ENCODE measurements around the gene PAQR5.
A peak's percentile ranks its signal among the peaks of the same experiment; 100 is the strongest.

The PAQR5 gene

GRCh38 chr15:69394556-69395282 lies 96.0 kb downstream of the PAQR5 start:
- peak; percentile 89 for DNase-seq

GRCh38 chr15:69395460-69395859 lies 96.7 kb downstream of the PAQR5 start:
- DNase-seq: no peak

- no peak for DNase-seq
Observed at GRCh38 chr15:69395991-69396390, 97.3 kb downstream of the PAQR5 start.

DNA sequence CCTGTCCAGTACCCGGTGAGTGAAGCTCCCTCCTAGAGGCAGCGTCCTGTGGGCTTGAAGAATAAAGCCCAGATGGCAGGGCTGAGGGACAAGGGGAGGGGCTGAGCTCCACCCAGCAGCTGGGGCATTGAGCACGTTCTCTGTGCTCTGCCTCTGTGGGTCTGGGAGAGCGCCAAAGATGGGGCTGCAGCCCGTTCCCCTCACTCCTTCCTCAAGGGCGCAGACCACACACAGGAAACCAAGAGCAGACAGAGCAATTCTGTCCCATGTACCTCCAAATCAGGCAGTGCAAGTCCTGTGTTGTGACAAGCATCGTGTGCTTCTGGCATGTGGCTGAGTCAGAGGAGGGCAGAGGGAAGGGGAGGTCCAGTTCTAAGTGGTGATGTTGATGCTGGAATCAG lies 99.8 kb downstream of the PAQR5 start:
- no peak for DNase-seq

DNA sequence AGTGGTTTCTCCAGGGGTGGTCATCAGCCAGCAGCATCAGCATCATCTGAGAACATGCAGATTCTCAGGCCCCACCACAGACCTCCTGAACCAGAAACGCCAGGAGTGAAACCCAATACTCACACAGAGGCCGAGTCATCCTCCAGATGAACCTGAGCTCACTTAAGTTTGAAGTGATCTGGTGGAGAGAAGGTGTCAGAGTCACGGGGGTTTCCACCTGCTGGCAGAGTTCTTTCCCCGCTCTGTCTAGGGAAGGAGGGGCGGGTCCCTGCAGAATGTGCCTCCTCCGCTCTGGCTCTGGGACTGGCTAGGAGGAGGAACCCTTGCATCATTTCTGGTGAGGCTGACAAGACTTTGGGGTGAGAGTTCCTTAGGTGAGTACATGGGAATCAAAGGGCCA lies 102.1 kb downstream of the PAQR5 start:
- DNase-seq: peak; percentile 11

- no peak for DNase-seq
Observed at GRCh38 chr15:69402816-69403215, 104.1 kb downstream of the PAQR5 start.

- no peak for DNase-seq
Observed at GRCh38 chr15:69403594-69403993, 104.9 kb downstream of the PAQR5 start.

DNA sequence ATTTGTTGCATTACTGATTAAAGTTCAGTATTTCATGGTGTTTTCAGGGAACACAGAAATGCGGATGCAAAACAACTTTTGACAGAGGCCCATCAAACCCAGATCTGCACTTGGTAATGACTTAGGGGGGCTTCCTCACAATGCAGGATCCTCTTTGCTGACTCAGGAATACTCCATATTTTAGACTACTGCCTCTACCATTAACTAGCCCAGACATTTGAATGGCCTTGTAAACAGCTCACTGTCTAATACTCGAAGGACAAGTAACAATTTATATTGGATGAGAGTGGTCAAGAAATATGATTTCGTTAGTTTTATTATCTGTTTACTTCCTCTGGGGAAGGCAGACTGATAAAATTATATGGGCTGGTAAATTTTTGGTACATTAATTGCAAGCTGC lies 106.4 kb downstream of the PAQR5 start:
- DNase-seq: no peak

- DNase-seq: no peak
Observed at GRCh38 chr15:69407719-69408400, 109.1 kb downstream of the PAQR5 start.

GRCh38 chr15:69408841-69409240 lies 110.1 kb downstream of the PAQR5 start:
- no peak for DNase-seq

DNA sequence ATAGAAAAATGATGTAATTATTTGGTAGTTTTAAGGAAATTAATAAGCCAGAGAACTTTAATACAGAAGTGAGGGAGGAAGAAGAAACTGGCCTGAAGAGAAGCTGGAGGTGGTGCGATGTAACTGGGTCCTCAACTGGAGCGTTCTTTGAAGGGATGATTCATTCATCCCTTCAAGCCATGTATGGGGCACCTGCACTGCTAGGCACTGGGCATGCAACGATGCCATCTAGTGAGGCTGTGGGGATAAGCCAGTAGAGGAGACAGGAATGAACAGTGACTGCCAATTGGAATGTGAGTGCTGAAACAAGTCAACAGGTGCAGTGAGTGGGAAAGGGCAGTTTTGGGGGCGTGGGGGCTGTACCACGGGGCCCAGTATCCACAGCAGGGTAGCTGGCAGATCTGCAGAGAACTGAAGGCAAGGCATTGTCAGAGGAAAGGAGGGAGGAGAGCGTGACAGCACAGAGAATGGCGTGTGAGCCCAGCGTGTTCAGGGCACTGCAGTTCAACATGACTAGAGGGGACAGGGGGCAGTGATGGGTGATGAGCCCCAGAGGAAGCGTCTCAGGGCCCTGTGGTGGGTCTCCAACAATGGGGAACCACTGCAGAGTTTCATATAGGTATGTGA lies 111.6 kb downstream of the PAQR5 start:
- peak; percentile 13 for DNase-seq

DNA sequence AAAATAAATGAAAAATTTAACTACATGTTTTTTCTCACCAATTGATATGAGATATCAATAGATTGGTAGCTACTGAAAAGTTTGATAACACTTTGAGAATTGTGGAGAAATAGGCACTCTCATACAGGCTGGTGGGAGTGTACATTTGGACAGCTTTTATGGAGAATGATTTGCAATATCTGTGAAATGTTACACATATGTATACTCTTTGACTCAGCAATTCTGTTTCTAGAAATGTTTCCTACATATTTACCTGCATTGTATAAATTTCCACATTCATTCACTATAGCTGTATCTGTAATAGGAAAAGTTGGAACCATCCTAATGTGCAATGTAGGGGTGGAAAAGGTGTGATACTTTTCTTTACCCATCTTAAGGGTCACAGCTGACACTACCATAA lies 113.6 kb downstream of the PAQR5 start:
- DNase-seq: no peak

DNA sequence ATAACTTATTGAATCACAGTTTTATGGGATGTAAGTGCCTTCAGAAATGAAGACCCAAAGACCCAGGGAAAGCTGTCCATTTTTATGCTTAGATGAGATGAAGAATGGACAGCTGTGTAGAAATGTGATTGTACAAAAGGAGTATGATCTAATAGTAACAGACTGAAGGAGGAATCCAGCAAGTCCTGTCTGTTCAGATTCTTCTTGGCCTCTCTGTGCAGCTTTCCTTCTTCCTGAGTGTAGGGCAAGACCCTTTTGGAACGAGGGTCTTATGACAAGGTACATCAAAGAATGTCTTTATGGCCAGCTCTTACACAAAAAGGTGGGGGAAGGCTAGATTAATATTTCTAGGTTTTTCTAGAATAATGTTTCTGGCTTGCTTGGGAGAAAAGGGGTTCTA lies 114.0 kb downstream of the PAQR5 start:
- DNase-seq: no peak

DNA sequence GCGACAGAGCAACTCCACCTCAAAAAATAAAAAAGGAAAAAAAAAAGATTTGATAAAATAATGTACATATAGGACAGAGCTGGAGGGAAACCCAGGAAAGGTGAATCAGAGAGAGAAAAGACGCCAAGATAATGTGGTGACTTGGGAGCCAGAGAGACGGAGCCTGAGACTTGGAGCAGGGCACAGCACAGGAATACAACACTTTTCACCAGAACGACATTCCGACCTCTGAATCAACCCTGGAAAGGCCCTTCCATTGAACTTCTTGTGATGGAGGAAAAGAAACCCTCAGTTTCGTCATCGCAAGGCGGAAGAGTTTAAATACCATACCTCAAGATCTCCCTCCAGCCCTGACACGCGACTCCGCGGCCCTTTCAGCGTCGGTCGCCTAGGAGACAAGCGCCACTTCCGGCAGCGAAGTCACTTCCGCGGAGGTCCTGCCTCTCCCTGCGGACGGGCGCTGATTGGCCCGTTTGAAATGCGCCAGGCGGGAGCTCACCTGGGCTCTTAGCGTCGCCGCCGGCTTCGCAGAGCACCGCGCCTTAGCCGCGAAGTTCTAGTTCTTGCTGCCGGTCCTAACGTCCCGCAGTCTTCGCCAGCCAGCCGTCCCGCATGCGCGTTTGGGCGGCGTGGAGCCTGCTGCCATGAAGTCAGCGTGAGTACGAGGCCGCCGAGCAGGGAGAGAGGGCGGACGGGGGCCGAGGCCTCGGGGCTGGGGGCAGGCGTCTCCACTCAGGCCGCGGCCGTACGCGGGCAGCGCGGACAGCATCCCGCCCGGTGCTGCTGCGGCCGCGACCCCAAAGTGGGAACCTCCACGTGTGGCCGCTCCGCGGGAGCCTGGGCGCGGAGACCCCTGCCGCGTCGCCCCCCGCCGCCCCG lies 115.3 kb downstream of the PAQR5 start, which contains the start of gene KIF23:
Gene KIF23, plus strand, starts transcription at position 528 of the 879 bp plus-strand sequence. Its CDS starts 117 bp downstream, at position 645.
- peak; percentile 91 for DNase-seq

DNA sequence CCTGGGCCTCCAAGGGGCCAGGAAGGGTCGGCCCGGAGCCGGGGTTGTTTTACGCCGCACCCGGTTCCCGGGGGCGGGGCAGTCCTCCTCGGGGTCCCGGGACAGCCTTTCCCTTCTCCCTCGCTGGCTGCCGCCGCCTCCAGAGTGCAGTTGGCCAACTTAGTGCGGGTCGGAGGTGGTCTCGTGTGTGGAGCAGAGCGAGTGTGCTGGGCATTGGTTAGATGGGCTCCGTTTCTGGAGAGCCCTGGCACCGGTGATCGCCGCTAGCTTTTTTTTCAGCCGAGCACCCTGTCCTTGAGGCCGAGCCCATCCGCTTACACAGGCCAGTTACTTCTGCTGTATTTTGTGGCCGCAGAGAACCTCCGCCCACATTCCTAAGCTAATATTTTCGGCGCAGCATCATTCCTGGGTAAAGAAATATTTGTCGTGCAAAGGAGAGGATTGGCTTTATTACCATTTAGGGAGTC lies 116.0 kb downstream of the PAQR5 start:
- DNase-seq: peak; percentile 9

DNA sequence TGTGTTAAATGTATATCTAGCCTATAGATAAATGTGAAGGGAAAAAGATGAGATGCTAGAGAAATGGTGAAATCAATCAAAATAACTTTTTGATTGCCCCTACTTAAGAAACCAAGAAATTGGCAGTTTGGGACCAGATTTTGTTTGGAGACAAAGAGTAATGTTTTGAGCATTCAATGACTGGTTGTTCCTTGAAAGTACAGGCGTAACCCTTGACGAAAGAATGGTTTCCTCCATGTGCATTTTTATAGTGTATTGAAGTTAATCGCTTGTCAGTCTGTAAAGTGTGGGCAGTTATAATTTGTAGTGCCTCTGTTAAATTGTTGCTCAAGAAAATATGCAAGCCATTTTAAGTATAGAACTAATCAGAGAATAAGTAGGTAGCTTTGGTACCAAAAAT lies 116.7 kb downstream of the PAQR5 start:
- no peak for DNase-seq

DNA sequence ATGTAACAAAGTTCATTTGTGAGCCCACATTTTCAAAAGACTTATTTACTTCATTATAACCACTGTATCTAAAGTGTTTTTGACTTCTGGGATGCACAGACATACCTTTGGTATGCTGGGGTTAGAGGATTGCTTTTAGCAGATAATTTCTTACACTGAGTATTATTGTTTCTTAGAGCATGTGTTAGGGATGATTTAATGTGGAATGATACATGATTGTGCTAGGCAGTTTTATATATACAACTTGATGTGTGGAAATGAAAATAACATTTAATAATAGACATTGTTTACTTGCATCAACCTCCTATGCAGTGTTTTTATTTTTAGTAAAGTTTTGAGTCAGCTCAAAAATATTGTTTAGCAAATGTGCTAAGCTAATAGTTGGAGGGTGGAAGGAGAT lies 118.9 kb downstream of the PAQR5 start:
- no peak for DNase-seq

- no peak for DNase-seq
Observed at GRCh38 chr15:69421498-69421897, 122.8 kb downstream of the PAQR5 start.

DNA sequence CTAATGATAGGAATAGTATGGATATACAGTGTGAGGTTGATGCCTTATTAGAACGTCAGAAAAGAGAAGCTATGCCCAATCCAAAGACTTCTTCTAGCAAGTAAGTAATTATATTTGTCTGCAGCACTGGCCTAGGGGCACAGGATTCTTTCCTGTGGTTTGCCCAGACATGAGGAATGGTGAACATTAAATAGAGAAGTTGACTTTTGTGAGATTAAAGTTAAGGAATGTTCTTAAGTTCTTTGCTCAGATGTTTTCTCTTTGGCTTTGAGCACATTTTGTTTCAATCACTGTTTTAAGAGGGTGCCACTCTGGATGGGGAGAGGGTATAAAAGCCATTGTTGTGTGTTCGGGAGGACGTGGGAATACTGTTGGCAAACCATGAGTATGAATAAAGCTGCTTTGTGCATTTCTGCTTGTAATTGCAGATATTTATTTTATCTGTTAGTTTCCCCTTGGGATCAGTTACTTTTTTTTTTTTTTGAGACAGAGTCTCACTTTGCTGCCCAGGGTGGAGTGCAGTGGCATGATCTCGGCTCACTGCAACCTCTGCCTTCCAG lies 123.7 kb downstream of the PAQR5 start:
- DNase-seq: no peak

GRCh38 chr15:69424001-69424400 lies 125.3 kb downstream of the PAQR5 start:
- DNase-seq: no peak

- DNase-seq: no peak
Observed at GRCh38 chr15:69424748-69425413, 126.2 kb downstream of the PAQR5 start.

GRCh38 chr15:69433831-69434230 lies 135.1 kb downstream of the PAQR5 start:
- no peak for DNase-seq

Data from stimulated activated CD4-positive, alpha-beta T cell treated with anti-CD3 and anti-CD28 coated beads, Interleukin-12 subunit alpha, Interleukin-12 subunit beta, amount 100 ng/mL, for 4 hours (primary cell).